Stimulated activated CD4-positive, alpha-beta T cell treated with anti-CD3 and anti-CD28 coated beads, Interleukin-12 subunit alpha, Interleukin-12 subunit beta, amount 100 ng/mL, for 24 hours (primary cell): Measurements from ENCODE around the gene FTL.
A peak's percentile ranks its signal among the peaks of the same experiment; 100 is the strongest.

Experiments used
- DNase-seq, 2 experiments: peaks; one replicate each; pipeline ENCODE4 v3.0.0-alpha.2; 2020; ENCODE audit warnings: low read depth in 2 of 2

FTL gene

DNA sequence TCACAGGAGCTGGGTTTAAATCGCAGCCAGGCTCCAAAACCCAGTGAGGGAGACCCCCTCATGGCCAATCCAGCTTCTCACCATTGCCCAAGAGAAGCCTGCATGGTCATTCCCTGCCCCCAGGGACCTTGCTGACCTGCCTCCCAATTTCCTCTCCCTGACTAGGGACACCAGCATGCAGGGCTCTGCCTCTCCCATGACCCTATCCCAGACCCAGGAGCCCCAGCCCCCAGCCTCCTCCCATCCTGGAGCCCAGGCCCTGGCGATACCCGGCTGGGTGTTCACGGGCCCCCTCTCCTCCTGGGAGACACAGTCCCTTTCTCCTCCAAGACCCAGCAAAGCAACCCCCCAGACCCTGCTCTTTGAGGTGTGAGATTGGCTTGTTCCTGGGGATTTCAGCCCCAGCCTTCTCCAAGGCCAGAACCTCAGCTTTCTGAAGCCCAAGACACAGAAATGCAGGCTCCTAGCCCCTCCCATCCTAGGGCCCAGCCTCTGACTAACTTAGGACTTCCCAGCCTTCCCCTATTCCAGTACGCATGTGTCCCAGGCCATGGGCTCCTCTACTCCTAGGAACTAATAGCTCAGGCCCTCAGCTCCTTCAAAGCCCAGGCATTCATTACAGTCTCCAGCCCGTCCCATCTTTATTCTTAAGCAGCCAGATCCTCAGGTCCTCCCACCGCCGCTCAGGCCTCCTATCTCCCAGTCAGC is 26.9 kb downstream of the FTL start:
- DNase-seq: no peak

GRCh38 chr19:48992581-48993174 is 27.6 kb downstream of the FTL start:
- DNase-seq: no peak

DNA sequence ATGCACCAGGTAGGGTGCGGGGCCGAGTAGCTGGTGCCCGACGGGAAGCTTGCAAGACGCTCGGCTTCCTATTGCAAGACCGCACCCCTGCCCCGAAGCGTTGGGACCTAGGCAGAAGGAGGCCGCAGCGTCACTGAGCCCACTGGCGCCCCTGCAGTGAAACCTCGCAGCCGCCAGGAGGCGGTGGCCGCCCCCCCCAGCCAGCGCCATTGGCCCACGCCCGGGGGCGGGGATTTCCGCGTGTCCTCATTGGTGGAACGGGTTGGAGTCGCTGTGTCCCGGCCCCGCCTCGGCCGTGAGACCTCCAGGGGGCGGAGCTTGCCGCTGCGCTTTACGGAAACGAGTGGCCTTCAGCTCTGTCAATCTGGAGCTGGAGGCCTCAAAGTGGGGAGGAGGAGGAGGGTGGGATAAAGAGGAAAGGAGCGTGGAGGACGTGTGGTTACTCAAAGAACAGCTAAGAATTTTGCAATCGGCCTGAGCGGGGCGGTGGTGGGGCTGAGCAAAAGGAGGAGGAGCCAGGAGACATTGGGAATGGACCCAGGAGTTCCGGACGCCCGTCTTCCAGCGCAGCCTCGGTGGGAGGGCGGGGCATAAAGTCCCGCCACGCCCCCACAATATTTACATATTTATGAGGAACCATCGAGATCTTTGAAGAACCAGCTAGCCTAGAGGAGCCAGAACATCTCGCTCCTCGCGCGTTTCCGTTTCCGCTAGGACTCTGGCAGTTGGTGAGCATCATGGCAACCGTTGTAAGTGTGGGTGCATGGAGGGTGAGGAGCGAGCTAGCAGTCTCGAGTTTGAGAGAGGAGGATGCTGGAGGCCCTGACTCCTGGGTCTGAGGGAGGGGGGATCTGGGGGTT is 28.3 kb downstream of the FTL start, which contains the start of the genes GYS1 and RUVBL2:
GYS1 (minus strand) TSS at position 135 of the 860 bp plus-strand sequence. CDS start 197 bp downstream, outside the sequence.
RUVBL2 (plus strand) TSS at position 713 of the 860 bp plus-strand sequence; CDS start at position 738, 25 bp downstream.
- DNase-seq: peak; percentile 99

- no peak for DNase-seq
These were observed 28.9 kb downstream of the FTL start for GRCh38 chr19:48994035-48994386.

DNA sequence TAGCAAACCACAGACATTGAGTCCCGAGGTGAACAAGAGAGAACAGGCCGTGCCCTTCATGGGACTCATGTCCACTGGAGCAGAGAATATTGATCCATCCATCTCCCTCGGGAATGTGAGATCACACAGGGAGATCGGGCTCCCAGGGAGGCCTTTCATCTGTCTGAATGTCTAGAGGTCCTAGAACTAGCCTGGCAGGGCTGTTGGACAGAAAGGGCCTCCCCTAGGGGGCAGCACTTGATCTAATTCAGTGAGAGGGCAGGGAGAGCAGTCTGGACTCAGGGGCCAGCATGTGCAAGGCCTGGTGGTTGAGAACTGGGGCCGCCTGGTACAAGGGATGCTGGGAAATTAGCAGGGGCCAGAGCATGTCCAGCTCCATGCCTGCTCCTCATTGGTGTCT is 32.9 kb downstream of the FTL start:
- DNase-seq: peak in 1 of 2 experiments; percentile 48

DNA sequence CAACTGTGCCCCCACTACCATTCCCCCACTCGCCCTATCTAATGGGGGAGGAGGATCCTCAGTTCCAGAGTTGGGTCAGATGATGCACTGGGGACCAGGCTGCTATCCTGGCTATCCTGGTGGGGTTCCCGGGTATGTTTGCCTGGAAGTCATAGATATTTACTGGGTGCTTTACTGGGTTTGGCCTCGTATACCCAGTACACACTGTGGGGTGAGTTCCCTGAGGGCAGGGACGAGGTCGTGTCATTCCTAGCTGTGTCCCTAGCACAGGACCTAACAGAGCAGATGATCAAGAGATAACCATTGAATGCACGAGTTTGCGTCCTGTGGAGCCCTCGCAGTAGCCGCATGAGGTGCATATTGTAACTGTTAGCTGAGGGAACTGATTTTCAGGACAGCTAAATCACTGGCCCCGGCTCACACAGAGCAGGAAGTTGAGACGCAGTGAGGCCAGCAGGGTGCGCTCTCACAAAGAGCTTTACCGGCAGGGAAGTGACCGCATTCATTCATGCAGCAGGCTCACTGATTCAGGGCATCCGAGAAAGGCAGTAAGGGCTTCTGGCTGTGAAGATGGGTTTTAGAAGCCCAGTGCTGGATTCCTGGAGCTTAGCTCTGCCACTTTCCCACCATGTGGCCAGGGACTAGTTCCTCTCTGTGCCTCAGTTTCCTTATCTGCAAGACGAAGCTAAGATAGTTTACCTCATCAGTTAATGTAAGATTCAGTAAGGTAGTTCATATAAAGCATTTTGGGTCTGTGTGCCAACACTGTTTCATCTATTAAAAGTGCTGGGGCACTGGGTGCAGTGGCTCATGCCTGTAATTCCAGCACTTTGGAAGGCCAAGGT is 34.6 kb downstream of the FTL start:
- peak in 1 of 2 experiments; percentile 61 for DNase-seq

- no peak for DNase-seq
These were observed 39.0 kb downstream of the FTL start for GRCh38 chr19:49004133-49004532.

- no peak for DNase-seq
These were observed 40.0 kb downstream of the FTL start for GRCh38 chr19:49004964-49005614.

GRCh38 chr19:49006905-49007304 is 41.8 kb downstream of the FTL start:
- DNase-seq: no peak

DNA sequence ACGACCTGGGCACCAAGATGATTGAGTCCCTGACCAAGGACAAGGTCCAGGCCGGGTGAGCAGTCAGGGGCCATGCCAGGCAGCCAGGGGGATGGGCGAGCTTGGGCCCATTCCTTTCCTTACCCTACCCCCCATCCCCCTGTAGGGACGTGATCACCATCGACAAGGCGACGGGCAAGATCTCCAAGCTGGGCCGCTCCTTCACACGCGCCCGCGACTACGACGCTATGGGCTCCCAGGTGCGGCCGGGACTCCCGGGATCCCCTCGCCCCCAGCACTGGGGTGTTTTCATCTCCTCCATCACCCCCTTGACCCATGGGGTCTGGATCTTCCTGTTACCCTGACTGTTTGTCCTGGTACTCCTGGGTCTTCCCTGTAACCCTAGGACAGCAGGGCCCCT is 44.7 kb downstream of the FTL start:
- no peak for DNase-seq

- DNase-seq: no peak
These were observed 45.3 kb downstream of the FTL start for GRCh38 chr19:49010453-49010852.

DNA sequence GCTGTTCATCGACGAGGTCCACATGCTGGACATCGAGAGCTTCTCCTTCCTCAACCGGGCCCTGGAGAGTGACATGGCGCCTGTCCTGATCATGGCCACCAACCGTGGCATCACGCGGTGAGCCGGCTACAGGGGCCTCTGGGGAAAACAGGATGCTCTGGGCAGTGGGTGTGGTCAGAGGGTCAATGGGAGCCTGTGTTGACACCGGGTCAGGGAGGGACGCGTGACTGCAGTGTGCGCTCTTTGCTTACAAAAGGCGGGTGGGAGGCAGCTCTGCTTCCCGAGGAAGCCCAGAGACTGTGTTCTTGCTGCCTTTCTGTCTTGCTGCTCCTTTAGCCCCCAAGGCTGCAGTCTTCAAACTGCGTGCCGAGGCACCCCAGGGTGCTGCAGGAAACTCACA is 46.1 kb downstream of the FTL start:
- DNase-seq: no peak

GRCh38 chr19:49014123-49014869 is 49.2 kb downstream of the FTL start:
- DNase-seq: no peak

DNA sequence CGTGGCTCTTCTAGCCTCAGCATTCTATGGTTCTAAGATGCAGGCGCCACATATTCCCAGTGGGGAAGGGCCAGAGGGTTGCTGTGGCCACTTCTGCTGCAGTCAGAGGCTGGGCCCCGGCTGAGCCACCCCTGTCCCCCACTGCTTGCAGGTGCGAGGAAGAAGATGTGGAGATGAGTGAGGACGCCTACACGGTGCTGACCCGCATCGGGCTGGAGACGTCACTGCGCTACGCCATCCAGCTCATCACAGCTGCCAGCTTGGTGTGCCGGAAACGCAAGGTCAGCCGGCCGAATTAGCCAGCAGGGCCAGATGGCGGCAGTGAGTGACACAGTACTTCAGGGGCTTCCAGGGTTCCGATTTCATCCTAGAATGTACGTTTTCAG is 49.8 kb downstream of the FTL start:
- DNase-seq: no peak

- no peak for DNase-seq
These were observed 51.1 kb downstream of the FTL start for GRCh38 chr19:49016067-49016839.
